CD4-positive, alpha-beta T cell (primary cell): ENCODE measurements around the gene DEXI. TPM values are rescaled to one million over a fixed set of nuclear protein-coding genes. Genes with fewer than 3 reads are reported as not detected.

Source experiments
- ATAC-seq: fragments of 200-7000 bp; cut with Tn5 transposase; one replicate; pipeline ENCODE4 v1.10.0; 2022; ENCODE audit warnings: mild to moderate bottlenecking; ENCODE audit not compliant: poor library complexity
- CTCF ChIA-PET: fragments of 350-600 bp; sonication (Branson Sonifier 250); formaldehyde crosslinking; loops from one replicate; lab custom pipeline; 2021; ENCODE audit warnings: antibody characterized with exemption, inconsistent platforms; lab: Charles Lee
- POLR2A ChIA-PET: fragments of 350-600 bp; sonication (Branson Sonifier 250); formaldehyde crosslinking; loops from one replicate; lab custom pipeline; 2021; ENCODE audit warnings: antibody characterized with exemption, inconsistent platforms; lab: Charles Lee
- DNase-seq, 14 experiments: peaks; one replicate each; pipeline ENCODE4 v3.0.0-alpha.2; 2013 to 2020; ENCODE audit warnings: mixed read lengths in 2 of 14
- H3K27ac ChIP-seq, 2 donors: one replicate each; pipeline versions ENCODE4 v1.5.1 to v1.7.0; 2013; ENCODE audit warnings: low read length in 2 of 2, low read depth in 1 of 2, mild to moderate bottlenecking in 1 of 2
- H3K27me3 ChIP-seq, 2 experiments: 1 replicate in 1 of 2; 2 replicates in 1 of 2; pipeline versions ENCODE4 v1.6.1 to v1.7.0; 2013; ENCODE audit warnings: low read length in 2 of 2, control low read depth in 1 of 2, mild to moderate bottlenecking in 1 of 2, moderate library complexity in 1 of 2; ENCODE audit not compliant: insufficient read depth in 2 of 2, control insufficient read depth in 1 of 2
- H3K36me3 ChIP-seq: one replicate; pipeline ENCODE4 v1.6.1; 2013; ENCODE audit warnings: low read length, control low read depth; ENCODE audit not compliant: insufficient read depth
- H3K4me1 ChIP-seq: one replicate; pipeline ENCODE4 v1.6.1; 2013; ENCODE audit warnings: low read length, control low read depth; ENCODE audit not compliant: insufficient read depth
- H3K4me3 ChIP-seq: one replicate; pipeline ENCODE4 v1.5.1; 2013; ENCODE audit warnings: mild to moderate bottlenecking, low read length, moderate library complexity
- H3K9me3 ChIP-seq, 2 experiments: 1 replicate in 1 of 2; 2 replicates in 1 of 2; pipeline versions ENCODE4 v1.6.1 to v1.7.0; 2013; ENCODE audit warnings: low read length in 2 of 2, mild to moderate bottlenecking in 2 of 2, control low read depth in 1 of 2, moderate library complexity in 1 of 2; ENCODE audit not compliant: control insufficient read depth in 1 of 2, insufficient read depth in 1 of 2
- H3K27ac Mint-ChIP-seq: one replicate; pipeline ENCODE4 v1.8.0; 2020; ENCODE audit warnings: mixed read lengths
- H3K27me3 Mint-ChIP-seq: one replicate; pipeline ENCODE4 v1.8.0; 2021; ENCODE audit warnings: mixed read lengths
- H3K36me3 Mint-ChIP-seq: one replicate; pipeline ENCODE4 v1.8.0; 2021; ENCODE audit warnings: low read depth, mixed read lengths
- H3K4me1 Mint-ChIP-seq: one replicate; pipeline ENCODE4 v1.8.0; 2021; ENCODE audit warnings: low read depth, mixed read lengths
- H3K4me3 Mint-ChIP-seq: one replicate; pipeline ENCODE4 v1.8.0; 2020; ENCODE audit warnings: mild to moderate bottlenecking, mixed read lengths
- H3K9me3 Mint-ChIP-seq: one replicate; pipeline ENCODE4 v1.8.0; 2020; ENCODE audit warnings: mixed read lengths
- intact Hi-C, 2 experiments: fragments of 100-400 bp; cut with DNase I in 1 of 2; cut with micrococcal nuclease in 1 of 2; formaldehyde crosslinking; loops; one replicate each; pipeline versions ENCODE4 v1.15.1 to v1.9.0; 2023 to 2025; cut with DNase I, micrococcal nuclease
- total RNA-seq, 174 experiments: library from RNA in 2 of 174; stranded (reverse) in 2 of 174; gene quantifications; one replicate each; pipeline ENCODE4 v1.2.3 and lab custom pipeline; 2021 to 2026
- TF ChIP-seq, protein P1 (sequence below): fragments of 200-600 bp; IDR thresholded peaks from one replicate; pipeline ENCODE4 v1.8.0; 2022; ENCODE audit warnings: antibody characterized with exemption, mild to moderate bottlenecking

DEXI gene
- total RNA-seq, 2 experiments from 2014 or later, result 5.8 to 7.2 TPM

- H3K27ac ChIP-seq, result no peak overlapping the region
- Mint-ChIP-seq H3K9me3 (no peaks in the 10 kb centered on the region), H3K27ac (no peak overlapping the region), H3K4me3 (no peak overlapping the region), H3K4me1 (peaks cover 56% of the 10 kb centered on the region), H3K27me3 (no peaks in the 10 kb centered on the region), H3K36me3 (peaks cover 20% of the 10 kb centered on the region)
- DNase-seq, result no peak
- peaks cover 13% of the 10 kb centered on the region for H3K36me3 ChIP-seq
- no peaks in the 10 kb centered on the region for H3K27me3 ChIP-seq
- peaks cover 17% of the 10 kb centered on the region for H3K4me1 ChIP-seq
- H3K4me3 ChIP-seq, result no peak overlapping the region
- no peaks in the 10 kb centered on the region for H3K9me3 ChIP-seq
- no peak for ATAC-seq
- ChIA-PET CTCF (interaction anchor here (1.5 kb wide), 1 partner anchor 10 kb away, joined by 13 read pairs; no protein-coding TSS in a partner anchor), POLR2A (interaction anchor here (1.6 kb wide), 1 partner anchor 270 kb away, joined by 3 read pairs; no protein-coding TSS in a partner anchor)
- TF ChIP-seq, protein P1, sequence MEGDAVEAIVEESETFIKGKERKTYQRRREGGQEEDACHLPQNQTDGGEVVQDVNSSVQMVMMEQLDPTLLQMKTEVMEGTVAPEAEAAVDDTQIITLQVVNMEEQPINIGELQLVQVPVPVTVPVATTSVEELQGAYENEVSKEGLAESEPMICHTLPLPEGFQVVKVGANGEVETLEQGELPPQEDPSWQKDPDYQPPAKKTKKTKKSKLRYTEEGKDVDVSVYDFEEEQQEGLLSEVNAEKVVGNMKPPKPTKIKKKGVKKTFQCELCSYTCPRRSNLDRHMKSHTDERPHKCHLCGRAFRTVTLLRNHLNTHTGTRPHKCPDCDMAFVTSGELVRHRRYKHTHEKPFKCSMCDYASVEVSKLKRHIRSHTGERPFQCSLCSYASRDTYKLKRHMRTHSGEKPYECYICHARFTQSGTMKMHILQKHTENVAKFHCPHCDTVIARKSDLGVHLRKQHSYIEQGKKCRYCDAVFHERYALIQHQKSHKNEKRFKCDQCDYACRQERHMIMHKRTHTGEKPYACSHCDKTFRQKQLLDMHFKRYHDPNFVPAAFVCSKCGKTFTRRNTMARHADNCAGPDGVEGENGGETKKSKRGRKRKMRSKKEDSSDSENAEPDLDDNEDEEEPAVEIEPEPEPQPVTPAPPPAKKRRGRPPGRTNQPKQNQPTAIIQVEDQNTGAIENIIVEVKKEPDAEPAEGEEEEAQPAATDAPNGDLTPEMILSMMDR, result no peak
- intact Hi-C loops, result loop anchor here (2.0 to 5.0 kb wide), 2 partner anchors 760 to 1112 kb away; no protein-coding TSS in a partner anchor
These were observed 12.6 kb upstream of the DEXI start for GRCh38 chr16:10954903-10955302.

DNA sequence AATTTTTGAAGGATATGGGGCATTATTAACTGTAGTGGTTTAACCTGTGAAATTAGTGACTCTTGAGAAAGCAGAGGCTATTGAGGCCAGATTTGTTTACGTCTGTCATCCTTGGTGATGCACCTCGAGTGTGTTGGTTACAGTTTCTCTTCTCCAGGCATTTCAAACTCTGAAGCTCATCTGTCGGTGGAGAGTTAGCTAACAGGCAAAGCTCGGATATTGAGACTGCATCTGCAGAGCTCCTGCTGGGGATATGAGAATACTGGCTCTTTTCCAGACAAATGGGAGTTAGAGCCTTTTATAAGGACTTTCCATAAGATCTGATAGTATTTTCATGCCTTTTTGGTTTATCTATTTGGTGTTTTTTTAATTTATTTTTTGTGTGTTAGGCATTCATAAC is 8.8 kb upstream of the DEXI start:
- Histone ChIP-seq H3K36me3 (peaks cover 3% of the 10 kb centered on the region), H3K27me3 (no peaks in the 10 kb centered on the region), H3K27ac (no peak overlapping the region), H3K4me1 (peaks cover 42% of the 10 kb centered on the region), H3K9me3 (no peaks in the 10 kb centered on the region), H3K4me3 (no peak overlapping the region)
- ATAC-seq (no peak), DNase-seq (no peak)
- no peaks in the 10 kb centered on the region for H3K27me3 Mint-ChIP-seq
- H3K27ac Mint-ChIP-seq, result no peak overlapping the region
- TF ChIP-seq, protein P1, result no peak
- ChIA-PET POLR2A (no interaction called here), CTCF (interaction anchor here (1.0 kb wide), 1 partner anchor 305 kb away, joined by 4 read pairs; the partner anchor contains the start of gene SOCS1)
- H3K4me3 Mint-ChIP-seq, result no peak overlapping the region
- no peaks in the 10 kb centered on the region for H3K9me3 Mint-ChIP-seq
- intact Hi-C loops, result loop anchor here in 1 of 2 experiments (5.0 kb wide), 1 partner anchor 1116 kb away; no protein-coding TSS in a partner anchor
- peaks cover 68% of the 10 kb centered on the region for H3K4me1 Mint-ChIP-seq
- no peaks in the 10 kb centered on the region for H3K36me3 Mint-ChIP-seq

DNA sequence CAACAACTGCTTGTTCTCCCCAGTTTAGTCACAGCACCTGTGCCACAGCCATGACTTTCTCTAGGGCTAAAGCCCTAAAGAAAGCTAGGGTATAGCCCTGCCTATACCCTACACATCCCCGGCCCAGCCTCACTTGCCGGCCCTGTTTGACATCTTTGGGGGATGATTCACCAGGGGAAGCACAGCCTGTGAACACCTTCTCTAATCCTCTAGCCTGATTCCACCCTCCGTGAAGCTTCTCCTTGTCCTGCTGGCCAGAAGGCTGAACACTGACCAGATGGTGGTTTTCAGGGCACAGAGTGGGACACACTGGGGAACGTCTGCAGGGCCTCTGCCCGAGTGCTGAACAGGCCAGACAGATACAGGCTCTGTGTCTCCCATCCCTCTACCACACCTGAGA is 8.1 kb upstream of the DEXI start:
- no peaks in the 10 kb centered on the region for H3K9me3 Mint-ChIP-seq
- ATAC-seq (no peak), DNase-seq (no peak)
- peaks cover 69% of the 10 kb centered on the region for H3K4me1 Mint-ChIP-seq
- Histone ChIP-seq H3K4me1 (peaks cover 48% of the 10 kb centered on the region), H3K4me3 (no peak overlapping the region), H3K27ac (no peak overlapping the region), H3K27me3 (no peaks in the 10 kb centered on the region), H3K9me3 (no peaks in the 10 kb centered on the region), H3K36me3 (peaks cover 3% of the 10 kb centered on the region)
- intact Hi-C loops, result loop anchor here in 1 of 2 experiments (5.0 kb wide), 1 partner anchor 1117 kb away; no protein-coding TSS in a partner anchor
- CTCF ChIA-PET, result interaction anchor here (1.3 kb wide), 1 partner anchor 14 kb away, joined by 3 read pairs; no protein-coding TSS in a partner anchor
- H3K36me3 Mint-ChIP-seq, result no peaks in the 10 kb centered on the region
- TF ChIP-seq, protein P1, result no peak
- H3K4me3 Mint-ChIP-seq, result no peak overlapping the region
- H3K27ac Mint-ChIP-seq, result no peak overlapping the region
- POLR2A ChIA-PET, result interaction anchor here (4.3 kb wide), 1 partner anchor 305 kb away, joined by 19 read pairs; the partner anchor contains the start of gene SOCS1
- no peaks in the 10 kb centered on the region for H3K27me3 Mint-ChIP-seq
